Measurements from ENCODE around the gene TTC23L.

The TTC23L gene

DNA sequence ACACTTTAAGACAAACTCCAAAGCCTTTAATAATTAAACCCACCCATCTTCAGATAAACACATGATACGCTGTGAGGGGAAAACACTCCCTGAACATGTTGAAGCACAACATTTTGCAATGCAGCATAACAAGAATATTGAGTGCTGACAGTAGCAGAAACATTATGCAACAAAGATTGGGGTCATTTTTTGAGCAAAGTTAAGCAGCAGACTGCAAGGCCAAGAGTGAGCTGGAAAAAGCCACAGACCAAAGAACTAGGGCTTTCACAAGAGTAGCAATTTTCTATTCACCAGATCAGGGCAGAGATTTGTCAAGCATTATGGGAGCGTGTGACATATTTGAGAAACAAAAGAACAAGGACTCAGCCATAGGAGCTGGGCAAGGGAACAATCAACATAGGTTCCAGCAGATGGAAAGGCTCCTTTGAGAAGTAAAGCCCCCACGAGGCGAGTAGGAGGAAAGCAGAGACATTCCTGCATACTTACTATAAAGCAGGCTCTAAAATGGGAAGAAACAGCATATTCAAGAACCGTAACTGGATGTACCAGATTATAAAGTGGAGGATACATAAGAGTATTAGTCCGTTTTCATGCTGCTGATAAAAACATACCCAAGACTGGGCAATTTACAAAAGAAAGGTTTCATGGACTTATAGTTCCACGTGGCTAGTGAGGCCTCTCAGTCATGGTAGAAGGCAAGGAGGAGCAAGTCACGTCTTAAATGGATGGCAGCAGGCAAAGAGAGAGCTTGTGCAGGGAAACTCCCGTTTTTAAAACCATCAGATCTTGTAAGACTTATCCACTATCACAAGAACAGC is 4.8 kb upstream of the TTC23L start:
- no peak for DNase-seq

DNA sequence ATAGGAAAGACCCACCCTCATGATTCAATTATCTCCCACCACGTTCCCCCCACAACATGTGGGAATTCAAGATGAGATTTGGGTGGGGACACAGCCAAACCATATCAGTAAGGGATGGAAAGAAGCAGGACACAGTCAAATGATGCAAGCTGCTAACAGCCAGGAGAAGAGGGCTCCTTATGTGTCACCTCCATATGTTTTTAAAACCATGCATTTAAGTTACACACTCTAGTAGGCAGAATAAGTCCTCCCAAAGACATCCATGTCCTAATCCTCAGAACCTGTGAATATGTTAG is 4.2 kb upstream of the TTC23L start:
- DNase-seq: no peak

- no peak for DNase-seq
These were observed 3.3 kb upstream of the TTC23L start for GRCh38 chr5:34835664-34836063.

GRCh38 chr5:34841816-34842215 is 2.9 kb downstream of the TTC23L start:
- DNase-seq: no peak

DNA sequence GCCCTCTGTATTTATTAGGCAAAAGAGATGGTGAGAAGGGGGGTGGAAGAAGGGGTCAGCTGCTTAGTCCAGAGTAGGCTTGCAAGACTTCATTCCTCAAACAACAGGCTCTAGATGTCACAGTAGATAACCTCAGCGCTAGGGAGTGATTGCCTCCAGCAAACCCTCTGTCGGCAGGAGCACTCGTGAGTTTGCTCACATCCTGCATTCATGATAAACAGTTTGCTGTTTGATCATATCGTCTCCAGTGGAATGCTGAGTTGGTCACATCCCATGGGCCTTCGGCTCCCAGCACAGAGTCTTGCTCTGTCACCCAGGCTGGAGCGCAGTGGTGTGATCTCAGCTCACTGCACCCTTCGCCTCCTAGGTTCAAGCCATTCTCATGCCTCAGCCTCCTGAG is 3.6 kb downstream of the TTC23L start:
- DNase-seq: no peak

DNA sequence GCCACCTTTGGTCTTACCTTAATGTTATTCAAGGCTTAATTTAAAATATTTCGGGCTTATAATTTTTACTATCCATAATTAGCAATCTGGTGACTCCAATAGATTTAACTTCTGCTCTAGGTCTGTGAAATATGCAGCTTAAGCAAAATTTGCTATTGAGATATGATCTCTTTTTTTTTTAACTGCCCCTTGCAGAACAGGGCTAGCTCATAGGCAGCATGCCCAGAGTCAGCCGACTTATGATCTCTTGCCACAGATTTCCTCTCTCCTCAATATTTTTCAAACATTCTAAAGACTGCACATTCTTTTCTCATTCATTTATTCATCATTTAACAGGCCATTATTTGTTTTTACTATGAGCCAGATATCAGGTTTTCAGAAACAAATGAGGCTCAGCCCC is 4.5 kb downstream of the TTC23L start:
- DNase-seq: no peak

- DNase-seq: no peak
These were observed 5.1 kb downstream of the TTC23L start for GRCh38 chr5:34844106-34844505.

DNA sequence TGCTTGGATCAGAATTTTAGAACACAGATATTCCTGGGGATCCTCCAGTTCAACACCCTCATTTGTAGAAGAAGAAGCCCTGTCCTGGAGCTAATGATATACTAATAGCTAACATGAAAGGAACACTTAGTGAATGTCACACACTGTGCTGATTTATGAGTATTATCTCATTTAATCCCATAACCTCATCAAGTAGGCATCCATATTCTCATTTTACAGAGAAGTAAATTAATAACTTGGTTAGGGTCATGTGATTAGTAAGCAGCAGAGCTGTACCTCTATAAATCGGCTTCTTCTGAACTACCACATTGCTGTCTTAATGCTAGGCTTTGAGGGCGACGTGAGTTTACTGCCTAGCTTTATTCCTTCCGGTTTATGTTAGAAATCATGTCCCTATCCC is 6.0 kb downstream of the TTC23L start:
- no peak for DNase-seq

DNA sequence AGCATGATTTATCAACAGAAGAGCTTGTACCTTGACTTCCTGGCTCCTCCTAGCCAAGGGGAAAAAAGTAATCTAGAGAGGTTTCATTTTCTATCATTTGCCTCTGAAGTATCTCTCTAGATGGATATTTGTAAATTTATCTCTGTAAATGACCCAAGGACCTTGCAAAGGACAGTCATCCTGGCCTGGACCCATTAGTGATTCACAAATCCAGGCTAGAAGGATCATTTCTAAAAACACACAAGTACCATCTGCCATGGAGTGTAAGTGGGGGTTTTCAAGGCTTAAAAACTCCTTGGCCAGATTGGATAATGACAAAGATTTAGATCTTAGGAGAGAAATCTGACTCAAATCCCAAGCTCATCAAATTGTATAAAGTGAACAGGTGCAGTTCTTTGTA is 8.1 kb downstream of the TTC23L start:
- no peak for DNase-seq

DNA sequence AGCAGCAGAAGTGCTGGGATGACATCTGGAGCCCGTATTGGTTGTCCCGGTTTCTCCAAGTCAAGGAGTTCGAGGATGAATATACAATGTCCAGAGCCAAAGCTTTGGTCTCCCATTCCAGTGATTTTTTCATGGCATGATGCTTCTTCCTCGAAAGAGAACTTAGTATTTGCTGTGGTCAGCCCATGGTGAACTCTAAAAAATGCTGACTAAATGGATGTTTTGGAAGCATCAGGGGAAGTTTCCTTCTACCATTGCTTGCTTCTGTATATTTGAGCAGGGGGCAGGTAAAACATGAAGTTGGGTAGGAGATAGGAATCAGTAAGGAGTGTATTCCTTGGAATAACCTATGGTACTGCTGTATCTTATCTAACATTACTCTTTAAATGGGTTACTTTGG is 8.6 kb downstream of the TTC23L start:
- no peak for DNase-seq

DNA sequence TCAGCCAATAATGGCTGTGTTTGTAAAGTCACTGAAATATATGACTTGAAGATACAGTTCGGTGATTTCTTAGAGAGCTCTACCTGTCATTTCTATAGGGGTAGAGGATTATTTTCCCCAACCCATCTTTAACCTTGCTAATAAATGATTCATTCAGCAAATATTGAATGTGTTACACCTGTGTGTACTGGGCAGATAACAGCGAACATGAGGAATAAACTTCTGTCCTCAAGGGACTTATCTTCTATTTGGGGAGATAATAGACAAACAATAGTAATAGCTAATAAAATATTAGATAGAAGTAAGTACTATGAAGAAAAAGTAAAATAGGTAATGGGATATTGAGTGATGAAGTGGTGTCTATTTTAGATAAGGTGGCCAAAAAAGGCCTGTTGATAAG is 9.3 kb downstream of the TTC23L start:
- no peak for DNase-seq

- no peak for DNase-seq
These were observed 10.3 kb downstream of the TTC23L start for GRCh38 chr5:34849253-34849652.

DNA sequence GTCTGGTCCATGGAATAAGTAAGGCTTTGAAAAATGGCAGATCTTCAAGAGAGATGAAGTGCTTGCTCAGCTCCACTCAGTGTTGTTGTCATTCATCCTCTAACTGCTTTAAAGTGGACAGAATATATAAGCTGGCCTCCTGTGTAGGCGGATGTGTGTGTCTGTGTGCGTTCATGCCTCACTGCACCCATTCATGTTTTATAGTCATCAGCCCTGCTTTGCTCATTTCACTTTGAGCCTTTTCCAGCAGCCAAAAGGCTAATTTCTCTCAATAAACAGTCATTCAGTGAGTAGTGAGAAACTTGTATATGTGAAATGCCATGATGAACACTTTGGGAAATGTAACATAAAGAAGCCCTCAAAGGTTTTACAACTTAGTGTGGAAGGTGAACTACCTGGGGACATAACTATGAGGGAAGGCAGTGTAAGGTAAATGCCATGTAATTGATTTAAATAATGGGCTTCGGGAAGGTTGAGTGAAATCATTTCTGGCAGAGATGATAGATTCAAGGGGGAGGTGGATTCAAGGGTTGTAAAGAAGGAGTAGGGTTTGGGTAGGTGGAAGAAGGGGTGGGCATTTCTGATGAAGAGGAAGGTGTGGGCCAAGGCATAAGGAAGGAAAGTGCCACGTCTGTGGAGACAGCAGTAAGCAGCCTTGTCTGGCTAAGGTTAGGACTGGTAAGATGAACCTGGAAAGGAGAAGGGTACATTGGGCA is 15.7 kb downstream of the TTC23L start:
- DNase-seq: peak; percentile 92

DNA sequence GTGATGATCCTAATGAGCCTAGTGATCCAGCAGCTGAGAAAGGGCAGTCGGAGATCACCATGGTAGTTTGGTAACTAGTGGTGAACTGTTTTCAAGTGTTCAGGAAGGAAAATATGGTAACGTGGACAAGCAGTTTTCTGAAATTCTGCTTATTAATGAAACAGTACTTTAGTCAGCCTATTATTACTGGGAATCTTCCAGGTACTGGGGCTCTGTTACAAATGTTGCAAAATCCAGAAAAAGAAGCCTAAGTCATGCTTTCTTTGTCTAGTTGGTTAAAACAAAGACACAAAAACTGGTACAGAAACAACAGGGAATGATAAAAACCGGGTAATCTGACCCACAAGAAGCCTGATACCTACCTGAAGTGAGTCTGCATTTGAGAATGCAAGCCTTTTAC is 18.2 kb downstream of the TTC23L start:
- DNase-seq: no peak

DNA sequence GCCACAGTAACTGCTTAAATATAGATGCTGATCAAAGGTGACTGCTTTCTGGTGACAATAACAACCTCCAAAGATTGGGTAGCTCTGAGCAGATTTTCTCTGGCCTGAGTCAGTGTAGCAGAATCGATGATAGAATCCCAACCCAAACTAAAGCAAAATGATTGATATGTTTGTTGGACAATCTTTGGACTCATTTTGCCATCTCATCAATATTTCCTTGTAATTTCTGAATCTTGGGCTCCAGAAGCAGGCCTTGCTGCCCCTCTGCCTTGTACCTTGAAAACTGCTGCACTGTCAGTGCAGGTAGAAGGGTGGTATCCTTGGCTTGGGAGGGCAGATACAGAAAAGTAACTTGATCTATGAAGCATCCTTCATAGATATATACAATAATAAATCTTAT is 18.9 kb downstream of the TTC23L start:
- no peak for DNase-seq

DNA sequence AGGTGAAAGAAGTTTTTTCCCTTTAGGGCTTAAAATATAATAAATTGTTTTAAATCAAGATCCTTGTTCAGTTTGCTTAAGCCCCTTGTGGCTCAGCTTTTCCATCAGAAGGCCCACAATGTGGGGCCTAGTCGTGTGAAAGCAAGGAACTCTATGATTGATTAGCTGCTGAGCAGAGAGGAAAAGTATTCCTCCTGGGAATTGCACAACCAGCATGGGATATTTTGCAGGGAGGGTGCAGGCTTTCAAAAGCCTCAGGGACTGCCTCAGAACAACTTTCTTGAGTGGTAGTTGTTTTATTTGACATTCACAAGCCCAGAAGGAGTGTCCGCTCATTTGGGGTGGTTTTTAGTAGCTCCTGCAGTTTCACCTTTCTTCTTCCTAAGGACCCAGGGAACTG is 19.8 kb downstream of the TTC23L start:
- DNase-seq: no peak

- DNase-seq: no peak
These were observed 20.3 kb downstream of the TTC23L start for GRCh38 chr5:34859253-34859652.

- no peak for DNase-seq
These were observed 25.0 kb downstream of the TTC23L start for GRCh38 chr5:34863946-34864345.

- DNase-seq: no peak
These were observed 26.1 kb downstream of the TTC23L start for GRCh38 chr5:34865091-34865490.

GRCh38 chr5:34866989-34867471 is 28.1 kb downstream of the TTC23L start:
- DNase-seq: peak; percentile 29

DNA sequence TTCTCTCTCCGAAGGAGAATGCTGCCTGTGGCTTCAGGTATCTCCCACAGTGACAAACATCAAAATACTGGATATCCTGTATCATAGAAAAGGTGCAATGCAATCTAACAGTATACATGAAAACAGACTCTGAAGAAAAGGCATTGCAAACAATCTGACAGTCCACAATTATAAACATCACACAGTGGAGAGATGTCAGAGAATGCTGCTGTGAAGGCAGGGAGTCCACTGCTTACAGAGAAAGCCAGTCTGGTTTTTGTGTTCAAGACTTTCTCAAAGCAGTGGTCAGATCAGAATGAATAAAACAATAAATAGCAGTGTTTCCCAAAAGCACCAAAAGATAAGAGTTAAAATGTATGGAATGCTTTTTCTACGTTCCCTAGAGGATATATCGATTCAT is 28.7 kb downstream of the TTC23L start:
- no peak for DNase-seq

GRCh38 chr5:34868791-34869190 is 29.8 kb downstream of the TTC23L start:
- DNase-seq: peak; percentile 66

- DNase-seq: peak; percentile 93
These were observed 30.3 kb downstream of the TTC23L start for GRCh38 chr5:34869256-34869655.

DNA sequence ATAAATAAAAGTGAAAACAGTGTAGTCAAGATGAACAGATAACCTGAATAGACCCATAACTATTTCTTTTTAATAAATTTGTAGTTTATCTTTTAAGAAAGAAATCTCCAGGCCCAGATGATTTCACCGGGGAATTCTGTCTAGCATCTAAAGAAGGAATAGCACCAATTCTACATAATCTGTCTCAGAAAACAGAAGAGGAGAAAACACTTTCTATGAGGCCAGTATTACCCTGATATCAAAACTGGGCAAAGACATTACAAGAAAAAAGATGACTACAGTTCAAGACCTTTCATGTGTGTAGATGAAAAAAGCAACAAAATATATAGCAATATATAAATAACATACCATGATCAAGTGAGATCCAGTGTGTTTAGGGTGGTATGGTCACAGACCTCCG is 31.4 kb downstream of the TTC23L start:
- DNase-seq: no peak

DNA sequence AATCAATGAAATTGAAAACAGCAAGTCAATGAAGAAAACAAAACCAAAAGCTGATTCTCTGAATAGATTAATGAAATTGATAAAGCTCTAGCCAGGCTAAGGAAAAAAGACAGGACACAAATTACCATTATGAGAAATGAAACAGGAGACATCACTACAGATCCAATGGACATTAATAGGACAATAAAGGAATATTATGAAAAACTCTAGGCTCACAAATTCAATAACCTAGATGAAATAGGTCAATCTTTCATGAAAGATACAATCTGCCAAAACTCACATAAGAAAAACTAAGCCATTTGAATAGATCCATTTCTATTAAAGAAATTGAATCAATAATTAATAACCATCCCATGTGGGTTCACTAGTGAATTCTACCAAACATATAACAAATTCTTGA is 37.3 kb downstream of the TTC23L start:
- DNase-seq: peak; percentile 31

All from eye (tissue), 1 donor.